Measurements from ENCODE around the gene UBE2D2.
"Not testable (repeated sequence)": the region's sequence is repeated elsewhere in the genome, so short reads cannot be mapped to it uniquely, and the experiment has no call there.

UBE2D2 gene

GRCh38 chr5:139601429-139601828 lies 40.3 kb downstream of the UBE2D2 start:
- no peak for TF ChIP-seq ZFX (IDR thresholded peaks at IDR 0.05)
- no peak for TF ChIP-seq CTCF (conservative IDR thresholded peaks at IDR 0.05)
- no peak overlapping the region for H3K27ac ChIP-seq

- H3K27ac ChIP-seq = not testable (repeated sequence)
These were observed 40.8 kb downstream of the UBE2D2 start for GRCh38 chr5:139601948-139602347.

GRCh38 chr5:139605887-139606286 lies 44.7 kb downstream of the UBE2D2 start:
- no peak overlapping the region for H3K27ac ChIP-seq
- TF ChIP-seq CTCF (conservative IDR thresholded peaks at IDR 0.05) = no peak
- TF ChIP-seq ZFX (IDR thresholded peaks at IDR 0.05) = no peak

- H3K27ac ChIP-seq = no peak overlapping the region
- TF ChIP-seq ZFX (IDR thresholded peaks at IDR 0.05) = no peak
- no peak for TF ChIP-seq CTCF (conservative IDR thresholded peaks at IDR 0.05)
These were observed 50.8 kb downstream of the UBE2D2 start for GRCh38 chr5:139611703-139612584.

GRCh38 chr5:139619861-139620260 lies 58.7 kb downstream of the UBE2D2 start:
- TF ChIP-seq ZFX (IDR thresholded peaks at IDR 0.05) = no peak
- no peak overlapping the region for H3K27ac ChIP-seq

- H3K27ac ChIP-seq = not testable (repeated sequence)
These were observed 64.3 kb downstream of the UBE2D2 start for GRCh38 chr5:139625398-139625797.

- no peak overlapping the region for H3K27ac ChIP-seq
- TF ChIP-seq CTCF (conservative IDR thresholded peaks at IDR 0.05) (no peak), ZFX (IDR thresholded peaks at IDR 0.05) (no peak)
These were observed 69.7 kb downstream of the UBE2D2 start for GRCh38 chr5:139630855-139631254.

GRCh38 chr5:139631520-139632165 lies 70.5 kb downstream of the UBE2D2 start:
- no peak overlapping the region for H3K27ac ChIP-seq
- TF ChIP-seq CTCF (conservative IDR thresholded peaks at IDR 0.05) (no peak), ZFX (IDR thresholded peaks at IDR 0.05) (no peak)

Data from C4-2B (cell line).